GM19238 (cell line): ENCODE measurements around the gene TGIF1.

Experiments used
- DNase-seq: peaks from one replicate; pipeline ENCODE4 v3.0.0; 2011; ENCODE audit warnings: low spot score; ENCODE audit not compliant: insufficient read length

TGIF1 gene

DNA sequence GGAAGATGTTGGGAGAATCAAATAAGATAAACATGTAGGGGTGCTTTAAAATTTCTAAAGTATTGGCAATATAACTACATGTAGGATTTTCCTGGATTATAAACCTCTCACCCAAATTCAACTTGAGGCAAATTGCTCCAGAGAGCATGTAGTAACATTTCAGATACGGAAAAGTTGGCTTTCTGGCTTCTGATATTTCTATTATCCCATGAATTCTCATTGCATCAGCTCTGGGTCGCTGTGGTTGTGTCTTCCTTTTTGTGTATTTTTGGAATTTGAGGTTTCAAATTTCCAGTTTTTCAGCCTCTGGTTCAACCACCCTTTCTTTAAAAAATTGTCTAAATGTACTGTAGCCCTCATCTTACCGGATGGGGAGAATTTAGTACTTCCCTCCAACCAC lies 32.3 kb downstream of the TGIF1 start:
- DNase-seq, result no peak

DNA sequence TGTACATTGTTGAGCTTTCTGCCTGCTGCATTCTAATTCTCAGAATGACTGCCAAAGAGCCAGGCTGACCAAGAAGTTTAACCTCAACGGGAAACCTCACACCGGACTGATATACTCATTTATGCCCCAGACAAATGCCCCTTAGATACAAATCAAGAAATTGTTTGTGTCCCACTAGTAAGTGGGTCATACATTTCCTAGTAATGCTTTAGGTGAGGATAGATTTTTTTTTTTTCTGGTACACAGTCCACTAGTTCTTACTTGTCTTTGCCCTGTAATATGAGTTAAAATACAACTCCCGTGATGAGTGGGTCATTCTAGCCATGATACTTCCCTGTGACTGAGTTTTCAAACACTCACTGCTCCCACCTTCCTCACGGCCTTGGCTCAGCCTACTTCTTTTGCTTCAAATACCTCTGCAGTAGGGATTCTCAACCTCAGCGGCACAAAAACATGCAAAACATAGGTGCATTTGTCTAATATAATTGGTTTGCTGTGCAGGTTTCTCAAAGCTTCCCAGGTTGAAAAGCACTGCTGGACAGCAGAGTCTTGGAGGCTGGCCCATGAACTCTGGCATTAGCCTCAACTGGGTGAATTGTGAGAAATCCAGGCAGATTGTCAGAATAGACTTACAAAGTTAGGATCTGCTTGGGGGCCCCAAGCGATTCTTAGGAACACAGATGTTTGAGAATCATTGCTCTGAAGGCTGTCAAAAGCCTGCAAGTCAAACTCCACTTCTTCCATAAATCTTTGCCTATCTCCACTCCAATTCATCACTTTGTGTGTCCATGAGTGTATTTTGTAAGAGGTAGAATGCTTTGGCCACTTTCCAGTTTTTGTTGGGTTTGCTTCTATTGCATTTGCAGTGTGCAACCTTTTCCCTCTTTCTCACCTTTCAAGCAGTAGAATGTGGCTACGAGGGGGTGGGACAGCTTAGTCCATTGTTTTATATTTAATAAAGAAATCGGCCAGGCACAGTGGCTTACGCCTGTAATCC lies 35.5 kb downstream of the TGIF1 start:
- DNase-seq, result no peak

DNA sequence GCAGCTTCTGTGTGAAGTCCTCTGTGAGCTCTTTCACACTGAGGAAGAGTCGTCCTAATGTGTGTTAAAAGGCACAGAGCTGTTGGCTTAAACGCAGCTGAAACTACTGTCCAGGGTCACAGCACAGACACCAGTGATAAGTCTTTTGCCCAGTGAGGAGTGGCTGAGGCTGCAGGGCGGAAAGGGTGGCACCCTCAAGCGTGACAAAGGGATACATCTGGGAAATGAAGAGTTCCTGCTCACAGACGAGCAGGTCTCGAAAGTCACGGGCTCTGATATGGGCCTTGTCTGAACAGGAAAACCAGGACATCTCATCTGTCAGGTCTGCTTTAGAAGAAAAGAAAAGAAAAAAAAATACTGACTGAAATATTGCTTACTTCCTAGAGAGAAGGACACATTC lies 36.5 kb downstream of the TGIF1 start:
- DNase-seq, result no peak

DNA sequence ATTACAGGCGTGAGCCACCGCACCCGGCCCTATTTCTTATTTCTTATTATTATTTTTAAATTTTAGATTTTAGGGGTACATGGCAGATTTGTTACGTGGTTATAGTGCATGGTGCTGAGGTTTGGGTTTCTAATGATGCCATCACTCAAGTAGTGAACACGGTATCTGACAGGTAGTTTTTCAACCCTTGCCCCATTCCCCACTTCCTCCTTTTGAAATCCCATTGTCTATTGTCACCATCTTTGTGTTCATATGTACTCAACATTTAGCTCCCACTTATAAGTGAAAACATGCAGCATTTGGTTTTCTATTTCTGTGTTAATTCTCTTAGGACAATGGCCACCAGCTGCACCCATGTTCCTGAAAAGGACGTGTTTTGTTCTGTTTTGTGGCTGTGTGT lies 39.5 kb downstream of the TGIF1 start:
- DNase-seq, result no peak

DNA sequence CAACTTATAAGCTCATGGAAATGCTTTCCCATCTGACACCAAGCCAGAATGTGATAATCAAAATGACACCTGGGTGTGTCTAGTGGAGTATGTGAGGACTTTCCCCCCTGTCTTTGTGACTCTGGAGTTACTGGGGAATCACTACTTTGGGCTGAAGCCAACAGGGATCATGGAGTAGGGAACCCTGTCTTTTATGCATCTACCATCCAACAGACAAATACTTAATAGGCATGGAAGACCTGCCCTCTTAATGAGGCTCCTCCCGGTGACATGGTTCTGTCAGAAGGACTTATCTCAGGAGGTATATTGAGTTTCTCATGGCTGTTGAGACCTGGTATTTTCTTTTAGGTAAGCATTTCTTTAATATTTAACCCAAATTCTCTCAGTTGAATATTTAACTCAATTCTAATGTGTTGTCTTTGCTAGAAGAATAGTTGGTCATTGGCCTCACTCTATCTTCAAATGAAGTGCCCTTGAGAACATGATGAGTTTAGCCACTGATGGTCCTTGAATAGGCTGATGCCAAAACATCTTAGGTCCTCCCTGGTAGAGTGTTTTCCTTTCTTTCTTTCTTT lies 42.1 kb downstream of the TGIF1 start:
- DNase-seq, result no peak

DNA sequence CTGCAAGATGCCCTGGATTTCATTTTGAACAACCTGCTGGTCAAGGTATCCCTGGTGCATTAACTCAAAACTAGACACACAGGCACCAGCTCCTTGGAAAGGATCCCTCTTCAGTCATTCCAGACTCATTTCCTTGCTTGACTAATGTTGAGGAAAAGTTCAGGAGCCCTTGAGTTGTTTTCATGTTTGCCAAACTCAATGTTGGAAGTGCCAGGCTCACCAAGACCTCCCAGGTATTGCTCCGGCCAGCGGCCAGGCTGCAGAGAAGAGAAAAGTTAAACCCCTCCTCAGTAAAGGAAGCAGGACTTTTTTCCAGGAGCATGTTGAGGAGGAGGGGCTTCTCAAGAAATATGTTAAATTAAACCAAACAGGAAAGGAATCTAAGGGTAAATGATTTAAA lies 42.7 kb downstream of the TGIF1 start:
- DNase-seq, result no peak

DNA sequence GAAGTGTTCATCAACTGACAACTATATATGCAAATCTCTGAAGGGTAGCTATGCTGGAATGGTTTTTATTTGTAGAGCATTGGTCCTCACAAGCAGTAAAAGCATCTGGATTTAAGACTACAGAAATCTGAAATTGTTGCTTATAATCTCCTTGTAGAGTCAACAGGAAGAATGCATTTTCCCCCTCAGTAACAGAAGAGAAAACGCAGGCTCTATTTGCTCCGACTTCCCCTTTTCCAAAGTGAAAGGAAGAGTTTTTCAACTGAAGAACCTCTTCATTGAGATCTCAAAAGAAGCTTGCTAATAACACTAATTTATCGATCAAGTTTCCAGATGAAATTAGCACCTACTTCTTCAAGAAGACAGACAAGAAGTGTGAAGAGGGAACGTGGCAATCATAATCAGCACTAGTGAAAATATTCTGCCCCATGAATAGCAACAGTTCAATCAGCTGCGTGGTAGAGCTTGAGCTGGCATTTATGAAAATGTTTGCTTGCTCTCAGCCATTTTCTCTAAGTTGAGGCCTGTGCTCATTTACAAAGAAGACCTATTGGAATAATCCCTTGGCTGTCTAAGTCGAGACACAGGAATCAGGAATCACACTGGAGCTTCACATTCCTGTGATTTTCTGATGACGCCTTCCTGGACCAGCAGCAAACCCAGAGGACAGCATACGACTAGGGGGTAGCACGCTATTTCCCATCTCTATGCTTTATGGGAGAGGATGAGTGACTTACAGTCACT lies 43.7 kb downstream of the TGIF1 start:
- no peak for DNase-seq

DNA sequence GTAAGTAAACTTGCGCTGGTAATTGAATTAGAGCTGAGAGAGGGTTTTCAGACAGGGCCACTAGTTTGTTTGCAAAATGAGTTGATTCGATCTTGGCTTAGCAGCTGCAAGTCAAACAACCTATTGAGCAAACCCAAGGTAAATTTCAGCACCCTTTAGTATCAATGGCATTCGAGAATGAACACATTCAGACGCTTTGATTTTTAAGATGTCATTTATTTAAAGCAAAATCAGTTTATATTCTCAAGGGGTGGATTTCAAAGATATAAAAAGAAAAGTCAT lies 44.2 kb downstream of the TGIF1 start:
- DNase-seq, result no peak

DNA sequence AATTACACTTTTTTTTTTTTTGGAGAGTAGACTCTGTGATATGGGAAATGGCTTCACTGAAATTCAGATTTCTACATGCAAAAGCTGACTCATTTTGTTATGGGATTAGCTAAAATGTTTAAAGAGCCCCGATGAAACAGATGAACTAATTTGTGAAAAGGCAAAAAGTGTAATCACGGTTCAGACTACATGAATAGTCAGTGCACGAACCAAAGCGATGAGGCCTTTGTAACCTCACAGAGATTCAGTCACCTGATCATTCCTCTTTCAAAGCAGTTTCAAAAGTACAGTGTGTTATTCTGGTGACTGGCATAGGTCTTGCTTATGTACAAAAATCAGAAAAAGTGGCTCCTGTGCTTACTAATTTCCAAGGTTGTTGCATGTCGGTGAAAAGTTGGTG lies 44.6 kb downstream of the TGIF1 start:
- DNase-seq, result no peak

DNA sequence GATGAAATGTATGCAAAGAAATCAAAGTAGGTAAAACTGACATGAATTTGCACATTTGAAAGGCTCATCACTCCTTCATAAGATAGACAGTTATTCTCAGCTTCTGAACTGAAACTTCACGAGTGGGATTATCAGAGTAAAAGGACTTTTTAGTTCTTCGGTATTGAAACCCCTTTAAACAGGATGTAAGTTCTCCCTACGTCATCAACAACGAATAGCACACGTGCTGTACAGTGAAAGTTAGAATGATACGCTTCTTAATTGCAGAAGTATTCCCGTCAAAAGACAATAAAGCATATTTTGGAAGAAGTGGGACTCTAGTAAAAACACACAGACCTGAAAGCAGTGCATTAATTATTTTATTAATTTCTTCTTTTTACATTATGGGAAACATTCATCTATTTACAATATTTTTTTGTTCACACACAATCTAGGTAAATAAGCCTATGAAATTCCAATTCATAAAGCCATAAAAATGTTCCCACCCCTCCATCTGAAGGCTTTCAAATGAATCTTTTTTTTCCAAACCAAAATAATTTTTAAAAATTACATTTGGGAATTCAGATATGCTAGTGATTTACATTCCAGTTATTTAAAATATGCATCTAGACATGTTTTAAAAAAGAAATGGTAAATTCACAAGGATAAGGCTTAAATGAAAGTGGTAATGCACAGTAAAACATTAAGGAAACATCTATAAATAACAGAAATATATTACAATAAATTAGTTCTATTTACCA lies 45.9 kb downstream of the TGIF1 start:
- DNase-seq, result no peak

DNA sequence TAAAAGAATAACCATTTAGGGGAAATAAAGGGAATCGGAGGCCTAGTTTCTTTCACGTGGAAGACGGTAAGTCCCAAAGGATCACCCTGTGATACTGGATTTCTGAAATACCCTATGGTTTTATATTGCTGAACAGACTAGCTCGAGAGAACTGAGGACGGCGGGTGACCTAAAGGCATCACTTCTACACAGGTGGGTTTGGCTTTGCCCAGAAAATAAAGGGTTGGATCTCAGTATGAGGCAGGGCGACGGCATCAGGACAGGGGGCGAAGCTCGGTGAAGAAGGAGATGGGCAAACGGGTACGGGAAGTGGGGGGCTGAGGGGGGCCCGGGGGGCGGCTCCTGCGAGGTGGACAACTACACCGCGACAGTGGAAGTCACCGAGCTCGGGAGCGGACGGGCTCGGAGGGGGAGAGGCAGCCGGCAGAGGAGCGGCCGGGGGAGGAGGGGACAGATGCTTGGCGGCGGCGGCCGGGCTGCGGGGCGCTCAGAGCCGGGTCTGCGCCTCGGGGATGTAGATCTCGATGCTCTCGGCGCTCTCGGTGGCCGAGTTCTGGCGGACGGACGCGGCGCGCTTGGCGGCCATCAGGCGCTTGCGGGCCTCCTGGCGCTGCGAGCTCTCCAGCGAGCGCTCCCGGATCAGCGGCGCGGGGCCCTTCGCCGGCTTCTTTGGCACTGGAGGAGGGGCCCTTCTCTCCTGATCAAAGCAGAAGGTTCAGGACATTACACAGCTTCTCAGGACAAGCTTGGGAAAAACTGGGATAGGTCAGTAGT lies 48.9 kb downstream of the TGIF1 start:
- no peak for DNase-seq

DNA sequence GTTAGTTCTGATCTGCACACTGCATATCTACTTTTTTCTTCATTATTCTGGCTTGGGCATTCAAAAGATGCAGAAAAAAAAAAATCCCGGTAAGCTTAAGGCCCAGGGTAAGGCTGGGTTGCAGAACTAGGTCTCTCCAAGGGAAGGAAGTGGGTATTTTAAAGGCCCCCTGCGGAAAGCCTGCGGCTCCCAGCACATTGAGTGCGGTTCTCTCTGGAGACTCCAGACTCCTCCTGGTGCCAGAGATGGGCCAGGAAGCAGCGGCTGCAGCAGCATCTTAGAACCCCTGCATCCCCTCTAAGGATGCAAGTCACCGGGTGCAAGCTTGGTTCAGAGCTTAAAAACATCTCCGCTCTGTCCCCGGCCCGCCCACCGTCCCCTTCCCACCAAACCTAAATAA lies 49.5 kb downstream of the TGIF1 start:
- DNase-seq, result no peak

DNA sequence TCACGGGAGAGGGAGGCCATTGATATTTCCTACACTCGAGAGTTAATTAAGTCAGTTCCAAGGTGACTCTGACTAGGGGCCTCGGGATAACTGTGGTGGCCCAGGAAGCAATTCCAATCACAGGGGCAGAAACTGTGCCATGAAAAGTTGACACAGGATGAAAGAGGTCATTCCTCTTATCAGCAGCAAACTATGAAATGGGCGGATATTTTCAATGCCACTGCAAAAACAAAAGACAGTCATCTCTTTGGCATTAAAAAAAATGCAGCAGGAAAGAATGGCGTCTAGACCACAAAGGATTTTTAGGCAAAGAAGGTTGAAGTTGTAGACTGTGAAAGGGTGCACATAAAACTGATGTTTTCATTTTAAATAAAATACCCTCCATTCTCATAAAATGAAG lies 50.0 kb downstream of the TGIF1 start:
- no peak for DNase-seq

DNA sequence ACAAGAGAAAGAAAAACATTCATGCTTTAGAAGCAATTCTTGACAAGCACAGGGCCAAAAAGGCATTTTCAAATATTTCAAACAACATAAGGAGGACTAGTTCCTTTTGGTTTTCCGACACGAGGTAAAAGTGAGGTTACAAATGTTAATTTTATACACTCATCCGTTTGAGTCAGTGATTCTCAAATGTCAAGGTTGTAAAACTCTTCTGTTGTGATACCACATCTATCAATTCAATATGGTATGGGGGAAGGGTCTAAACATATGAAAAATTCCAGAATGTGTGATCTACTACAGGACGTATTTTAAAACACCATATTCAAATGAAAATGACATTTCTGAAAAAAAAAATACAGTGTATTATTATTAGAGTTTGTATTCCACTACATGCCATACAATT lies 52.7 kb downstream of the TGIF1 start:
- DNase-seq, result no peak

DNA sequence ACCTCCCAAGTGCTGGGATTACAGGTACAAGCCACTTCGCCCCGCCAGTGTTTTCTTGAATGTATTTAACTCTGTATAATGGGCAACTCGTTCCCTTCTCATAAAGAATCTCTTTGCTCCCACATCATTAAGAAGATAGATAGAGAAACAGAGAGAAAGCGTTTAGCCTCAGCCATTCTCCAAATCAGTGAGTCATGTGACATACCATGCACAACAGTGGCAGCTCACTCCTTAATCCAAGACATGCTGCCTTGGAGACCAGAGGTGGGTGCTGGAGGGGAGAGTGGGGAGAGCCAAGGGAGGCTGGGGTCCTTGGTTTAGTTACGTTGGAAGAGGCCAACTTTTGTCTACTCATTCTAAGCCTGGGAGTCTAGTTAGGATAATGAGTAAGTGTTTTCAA lies 54.7 kb downstream of the TGIF1 start:
- no peak for DNase-seq

DNA sequence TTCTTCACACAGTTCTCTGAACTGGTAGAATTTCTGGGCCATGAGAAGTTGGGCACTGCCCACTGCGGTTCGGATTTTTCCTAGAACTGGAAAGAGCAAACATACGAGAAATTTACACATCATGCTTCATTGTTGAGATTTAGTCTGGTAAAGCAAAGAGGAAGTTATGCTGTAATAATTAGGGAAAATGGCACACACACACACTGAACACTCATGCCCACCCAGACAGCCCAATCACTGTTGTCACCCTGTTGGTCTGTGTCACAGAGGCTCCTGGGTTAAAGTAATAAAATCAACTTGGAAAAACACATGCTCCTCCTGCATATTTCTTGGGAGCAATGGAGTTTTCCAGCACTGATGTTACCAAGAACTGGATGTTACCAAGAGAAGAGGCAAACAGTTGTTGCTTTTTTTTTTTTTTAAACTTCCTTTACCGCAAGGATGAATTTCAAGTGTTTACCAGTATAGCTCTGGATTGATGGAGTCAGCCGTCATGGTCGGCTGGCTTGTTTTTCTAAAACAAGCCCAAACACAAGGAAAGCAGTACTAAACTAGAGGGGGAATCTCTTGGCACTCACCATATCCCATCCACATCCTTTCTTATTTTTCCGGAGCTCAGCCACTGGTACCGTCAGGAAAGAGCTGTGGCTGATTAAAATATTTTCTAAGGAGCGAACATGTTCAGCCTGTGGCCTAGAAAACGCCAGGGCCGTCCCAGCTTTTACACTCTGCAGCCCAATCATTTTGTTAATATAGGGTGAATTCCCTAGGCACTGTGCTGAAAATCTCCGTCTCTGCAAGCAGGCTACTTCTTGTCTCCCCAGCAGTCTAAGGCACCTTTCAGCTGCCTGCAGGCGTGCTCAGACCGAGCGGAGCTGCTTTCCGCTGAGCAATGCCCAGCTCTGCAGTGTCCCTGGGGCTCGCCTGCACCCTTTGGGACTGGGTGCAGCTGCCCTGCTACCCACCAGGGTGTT lies 58.9 kb downstream of the TGIF1 start:
- no peak for DNase-seq
